Smooth muscle cell (in vitro differentiated cells): ENCODE results near the gene ENAH. TPM values are rescaled to one million over a fixed set of nuclear protein-coding genes. Genes with fewer than 3 reads are reported as not detected.

Source experiments
- DNase-seq: peaks from one replicate; lab custom pipeline; 2025; ENCODE audit not compliant: unreplicated experiment; lab: John Stamatoyannopoulos, UW
- H2AFZ ChIP-seq: fragments of 200-600 bp; sonication (generic); 2 replicates; pipeline ENCODE4 v1.6.0; 2016; ENCODE audit warnings: antibody characterized with exemption, low read depth, mild to moderate bottlenecking
- H3F3A ChIP-seq: fragments of 200-600 bp; sonication (generic); 2 replicates; pipeline ENCODE4 v1.6.0; 2017; ENCODE audit warnings: antibody characterized with exemption, low read depth
- H3K27ac ChIP-seq: fragments of 200-600 bp; sonication (generic); 2 replicates; pipeline ENCODE4 v1.5.1; 2016; ENCODE audit warnings: low read depth, mild to moderate bottlenecking
- H3K27me3 ChIP-seq: fragments of 200-600 bp; sonication (generic); 2 replicates; pipeline ENCODE4 v1.6.1; 2016; ENCODE audit warnings: low read depth, mild to moderate bottlenecking
- H3K36me3 ChIP-seq: fragments of 200-600 bp; sonication (generic); 2 replicates; pipeline ENCODE4 v1.5.1; 2016; ENCODE audit warnings: low read depth
- H3K4me1 ChIP-seq: fragments of 200-600 bp; sonication (generic); 2 replicates; pipeline ENCODE4 v1.5.1; 2016; ENCODE audit warnings: low read depth
- H3K4me2 ChIP-seq: fragments of 200-600 bp; sonication (generic); 2 replicates; pipeline ENCODE4 v1.6.0; 2016; ENCODE audit warnings: mild to moderate bottlenecking
- H3K4me3 ChIP-seq: fragments of 200-600 bp; sonication (generic); 2 replicates; pipeline ENCODE4 v1.5.1; 2016; ENCODE audit warnings: mild to moderate bottlenecking
- H3K79me2 ChIP-seq: fragments of 200-600 bp; sonication (generic); 2 replicates; pipeline ENCODE4 v1.6.0; 2016; ENCODE audit warnings: low read depth, mild to moderate bottlenecking
- H3K9ac ChIP-seq: fragments of 200-600 bp; sonication (generic); 2 replicates; pipeline ENCODE4 v1.6.0; 2016; ENCODE audit warnings: low read depth
- H3K9me3 ChIP-seq: fragments of 200-600 bp; sonication (generic); replicated peaks from 2 replicates; pipeline ENCODE4 v1.5.1; 2016; ENCODE audit warnings: low read depth
- H4K20me1 ChIP-seq: fragments of 200-600 bp; sonication (generic); 2 replicates; pipeline ENCODE4 v1.6.0; 2016; ENCODE audit warnings: low read depth
- WGBS: methylation state at CpG from one replicate; pipeline ENCODE4 v1.1.7; 2016; ENCODE audit warnings: low lambda C conversion rate; 5-methylcytosine and 5-hydroxymethylcytosine counted together
- polyA plus RNA-seq: library from polyadenylated mRNA; unstranded; fragments of >200 nt; fragmentation: Nextera tagmentation; extraction: Ambion mirVana; gene quantifications from 2 replicates; pipeline ENCODE4 v1.2.1, GENCODE V29; 2016
- total RNA-seq: library from RNA; depleted of rRNA; stranded (reverse); fragments of >200 nt; gene quantifications from 2 replicates; pipeline ENCODE4 v1.2.3, GENCODE V29; 2014
- TF ChIP-seq, protein P1 (sequence below): fragments of 200-600 bp; sonication (generic); IDR thresholded peaks from 2 replicates; pipeline ENCODE4 v1.5.1; 2017; ENCODE audit warnings: borderline replicate concordance, mild to moderate bottlenecking, antibody characterized with exemption; ENCODE audit not compliant: insufficient read depth, poor library complexity, severe bottlenecking

The ENAH gene
- total and polyA plus RNA-seq, 2 experiments from 2014 or later = 39.3 to 147 TPM

DNA sequence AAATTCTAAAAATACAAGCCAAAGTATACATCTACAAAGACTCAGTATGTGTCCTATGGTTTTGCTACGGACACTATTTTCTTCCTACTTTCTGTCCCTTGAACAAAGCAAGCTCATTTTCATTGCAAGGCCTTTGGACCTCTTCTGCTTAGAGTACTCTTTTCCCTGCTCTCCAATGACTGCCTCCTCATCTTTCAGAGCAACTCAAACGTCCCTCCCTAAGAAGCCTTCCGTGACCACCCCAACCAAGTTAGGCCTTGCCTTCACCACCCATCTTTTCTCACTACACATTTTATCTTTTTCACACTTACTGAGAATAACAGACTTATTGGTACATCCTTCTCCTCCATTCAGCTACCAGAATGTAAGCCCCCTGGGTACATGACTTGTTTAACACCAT is 39.9 kb downstream of the ENAH start:
- Histone ChIP-seq H3K79me2 (peaks cover 94% of the 10 kb centered on the region), H3K27ac (peak overlapping the region; percentile 83), H3K9me3 (no peaks in the 10 kb centered on the region), H3K27me3 (no peaks in the 10 kb centered on the region), H3K36me3 (no peaks in the 10 kb centered on the region), H3K4me2 (peak overlapping the region; percentile 5), H3K4me1 (peaks cover 28% of the 10 kb centered on the region), H2AFZ (no peak overlapping the region), H3F3A (peaks cover 18% of the 10 kb centered on the region), H4K20me1 (peaks cover 92% of the 10 kb centered on the region), H3K9ac (peak overlapping the region; percentile 10), H3K4me3 (no peak overlapping the region)
- TF ChIP-seq, protein P1, sequence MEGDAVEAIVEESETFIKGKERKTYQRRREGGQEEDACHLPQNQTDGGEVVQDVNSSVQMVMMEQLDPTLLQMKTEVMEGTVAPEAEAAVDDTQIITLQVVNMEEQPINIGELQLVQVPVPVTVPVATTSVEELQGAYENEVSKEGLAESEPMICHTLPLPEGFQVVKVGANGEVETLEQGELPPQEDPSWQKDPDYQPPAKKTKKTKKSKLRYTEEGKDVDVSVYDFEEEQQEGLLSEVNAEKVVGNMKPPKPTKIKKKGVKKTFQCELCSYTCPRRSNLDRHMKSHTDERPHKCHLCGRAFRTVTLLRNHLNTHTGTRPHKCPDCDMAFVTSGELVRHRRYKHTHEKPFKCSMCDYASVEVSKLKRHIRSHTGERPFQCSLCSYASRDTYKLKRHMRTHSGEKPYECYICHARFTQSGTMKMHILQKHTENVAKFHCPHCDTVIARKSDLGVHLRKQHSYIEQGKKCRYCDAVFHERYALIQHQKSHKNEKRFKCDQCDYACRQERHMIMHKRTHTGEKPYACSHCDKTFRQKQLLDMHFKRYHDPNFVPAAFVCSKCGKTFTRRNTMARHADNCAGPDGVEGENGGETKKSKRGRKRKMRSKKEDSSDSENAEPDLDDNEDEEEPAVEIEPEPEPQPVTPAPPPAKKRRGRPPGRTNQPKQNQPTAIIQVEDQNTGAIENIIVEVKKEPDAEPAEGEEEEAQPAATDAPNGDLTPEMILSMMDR = no peak
- DNase-seq = no peak
- 53% methylated on average over 3 of the region's 3 CpGs for WGBS

DNA sequence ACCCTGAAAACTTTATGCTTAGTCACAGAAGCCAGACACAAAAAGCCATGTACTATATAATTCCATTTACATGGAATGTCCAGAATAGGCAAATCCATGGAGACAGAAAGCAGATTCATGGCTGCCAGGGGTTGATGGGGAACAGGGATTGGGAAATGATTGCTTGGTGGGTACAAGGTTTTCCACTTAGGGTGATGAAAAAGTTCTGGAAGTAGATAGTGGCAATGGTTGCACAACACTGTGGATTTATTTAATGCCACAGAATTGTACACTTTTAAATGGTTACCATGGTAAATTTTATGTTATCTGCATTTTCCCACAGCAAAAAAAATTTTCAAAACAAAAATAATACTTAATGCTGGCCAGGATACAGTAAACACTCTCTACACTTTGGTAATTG is 40.6 kb downstream of the ENAH start:
- Histone ChIP-seq H3K4me2 (peak overlapping the region; percentile 60), H3K9me3 (no peaks in the 10 kb centered on the region), H2AFZ (no peak overlapping the region), H3K27me3 (no peaks in the 10 kb centered on the region), H4K20me1 (peaks cover 92% of the 10 kb centered on the region), H3K27ac (peak overlapping the region; percentile 83), H3F3A (peaks cover 18% of the 10 kb centered on the region), H3K9ac (peak overlapping the region; percentile 10), H3K36me3 (no peaks in the 10 kb centered on the region), H3K4me1 (peaks cover 35% of the 10 kb centered on the region), H3K4me3 (no peak overlapping the region), H3K79me2 (peaks cover 94% of the 10 kb centered on the region)
- DNase-seq = no peak
- TF ChIP-seq, protein P1 = no peak

DNA sequence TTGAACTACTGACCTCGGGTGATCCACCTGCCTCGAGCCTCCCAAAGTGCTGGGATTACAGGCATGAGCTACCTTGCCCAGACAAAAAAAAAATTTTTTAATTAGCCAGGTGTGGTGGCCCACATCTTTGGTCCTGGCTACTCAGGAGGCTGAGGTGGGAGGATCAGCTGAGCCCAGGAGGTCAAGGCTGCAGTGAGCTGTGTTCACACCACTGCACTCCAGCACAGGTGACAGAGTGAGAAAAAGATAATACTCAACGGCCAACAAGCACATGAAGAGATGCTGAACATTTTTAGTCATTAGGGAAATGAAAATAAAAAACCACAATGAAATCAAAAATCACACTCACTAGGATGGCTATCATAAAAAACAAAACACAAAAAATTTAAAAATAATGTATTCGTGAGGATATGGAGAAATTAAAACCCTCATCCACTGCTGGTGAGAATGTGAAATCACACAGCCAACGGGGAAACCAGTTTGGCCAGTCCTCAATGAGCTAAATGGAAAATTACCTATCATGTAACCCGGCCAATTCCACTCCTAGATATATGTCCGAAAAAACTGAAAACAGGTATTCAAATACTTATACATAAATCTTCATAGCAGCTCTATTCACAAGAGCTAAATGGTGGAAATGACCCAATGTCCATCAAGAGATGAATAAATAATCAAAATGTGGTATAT is 41.2 kb downstream of the ENAH start:
- Histone ChIP-seq H3F3A (peaks cover 22% of the 10 kb centered on the region), H3K9me3 (no peaks in the 10 kb centered on the region), H3K4me2 (peak overlapping the region; percentile 60), H3K79me2 (peaks cover 94% of the 10 kb centered on the region), H2AFZ (no peak overlapping the region), H3K4me3 (no peak overlapping the region), H4K20me1 (peaks cover 92% of the 10 kb centered on the region), H3K4me1 (peaks cover 41% of the 10 kb centered on the region), H3K9ac (peak overlapping the region; percentile 7), H3K36me3 (no peaks in the 10 kb centered on the region), H3K27ac (peak overlapping the region; percentile 83), H3K27me3 (no peaks in the 10 kb centered on the region)
- no peak for DNase-seq
- 86% methylated on average over 7 of the region's 7 CpGs for WGBS
- TF ChIP-seq, protein P1 = no peak

DNA sequence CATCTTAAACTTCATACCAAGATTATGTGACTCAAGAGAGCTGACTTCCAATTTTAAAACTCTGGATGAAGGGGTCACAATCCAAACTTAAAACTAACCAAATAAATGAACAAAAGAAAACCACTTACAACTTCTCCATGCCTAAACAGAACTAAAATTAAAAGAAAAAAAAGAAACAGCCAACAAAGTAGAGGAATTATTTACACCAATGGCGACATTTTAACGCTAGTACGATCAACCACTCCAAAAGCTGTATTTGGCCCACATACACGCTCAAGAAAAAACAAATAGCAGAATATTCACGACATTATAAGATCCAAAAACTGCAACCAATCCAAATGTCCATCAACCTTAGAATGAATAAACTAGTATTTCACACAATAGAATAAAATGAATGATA is 42.4 kb downstream of the ENAH start:
- TF ChIP-seq, protein P1 = no peak
- peaks cover 25% of the 10 kb centered on the region for H3F3A ChIP-seq
- H3K27ac ChIP-seq = peak overlapping the region; percentile 52
- H3K4me2 ChIP-seq = no peak overlapping the region
- H3K79me2 ChIP-seq = peaks cover 96% of the 10 kb centered on the region
- peaks cover 94% of the 10 kb centered on the region for H4K20me1 ChIP-seq
- H3K4me3 ChIP-seq = no peak overlapping the region
- peaks cover 41% of the 10 kb centered on the region for H3K4me1 ChIP-seq
- WGBS = 97% methylated on average over 5 of the region's 5 CpGs
- DNase-seq = no peak
- H2AFZ ChIP-seq = no peak overlapping the region
- H3K27me3 ChIP-seq = no peaks in the 10 kb centered on the region
- no peaks in the 10 kb centered on the region for H3K9me3 ChIP-seq
- no peaks in the 10 kb centered on the region for H3K36me3 ChIP-seq
- H3K9ac ChIP-seq = no peak overlapping the region
